Gastrocnemius medialis (tissue), 4 donors: ENCODE data around the gene NT5DC3.

Source experiments
- POLR2A ChIP-seq, 2 donors: fragments of 450-650 bp; IDR thresholded peaks; one replicate each; pipeline ENCODE4 v1.6.1; 2017; ENCODE audit warnings: antibody characterized with exemption in 2 of 2, mild to moderate bottlenecking in 2 of 2, moderate library complexity in 2 of 2
- TF ChIP-seq, protein P1 (sequence below), 5 experiments: fragments of 450-650 bp in 3 of 5; fragments of 200-600 bp in 2 of 5; sonication (generic) in 2 of 5; IDR thresholded peaks in 4 of 5; conservative IDR thresholded peaks in 1 of 5; 1 replicate in 4 of 5; 2 replicates in 1 of 5; pipeline ENCODE4 v1.5.1; 2016 to 2019; ENCODE audit warnings: antibody characterized with exemption in 5 of 5, mild to moderate bottlenecking in 3 of 5, moderate library complexity in 3 of 5

DNA sequence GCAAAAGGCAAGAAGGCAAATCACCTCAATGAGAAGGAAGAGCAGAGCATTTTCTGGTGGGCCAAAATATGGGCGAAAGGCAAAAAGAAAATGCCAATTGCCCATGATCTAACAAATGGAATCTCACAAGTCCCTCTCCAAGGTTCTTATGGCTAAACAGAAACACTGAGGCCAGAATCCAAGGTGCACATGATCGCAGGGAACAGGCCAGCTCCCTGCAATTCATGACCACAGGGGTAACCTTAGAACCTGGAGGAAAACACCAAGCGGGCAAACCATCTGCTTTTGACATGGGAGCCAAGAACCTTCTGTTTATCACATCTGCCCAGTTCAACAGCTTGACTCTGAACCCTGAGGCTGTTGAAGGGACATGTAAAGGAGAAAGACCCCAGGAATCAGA is 60.0 kb downstream of the NT5DC3 start:
- TF ChIP-seq, protein P1, sequence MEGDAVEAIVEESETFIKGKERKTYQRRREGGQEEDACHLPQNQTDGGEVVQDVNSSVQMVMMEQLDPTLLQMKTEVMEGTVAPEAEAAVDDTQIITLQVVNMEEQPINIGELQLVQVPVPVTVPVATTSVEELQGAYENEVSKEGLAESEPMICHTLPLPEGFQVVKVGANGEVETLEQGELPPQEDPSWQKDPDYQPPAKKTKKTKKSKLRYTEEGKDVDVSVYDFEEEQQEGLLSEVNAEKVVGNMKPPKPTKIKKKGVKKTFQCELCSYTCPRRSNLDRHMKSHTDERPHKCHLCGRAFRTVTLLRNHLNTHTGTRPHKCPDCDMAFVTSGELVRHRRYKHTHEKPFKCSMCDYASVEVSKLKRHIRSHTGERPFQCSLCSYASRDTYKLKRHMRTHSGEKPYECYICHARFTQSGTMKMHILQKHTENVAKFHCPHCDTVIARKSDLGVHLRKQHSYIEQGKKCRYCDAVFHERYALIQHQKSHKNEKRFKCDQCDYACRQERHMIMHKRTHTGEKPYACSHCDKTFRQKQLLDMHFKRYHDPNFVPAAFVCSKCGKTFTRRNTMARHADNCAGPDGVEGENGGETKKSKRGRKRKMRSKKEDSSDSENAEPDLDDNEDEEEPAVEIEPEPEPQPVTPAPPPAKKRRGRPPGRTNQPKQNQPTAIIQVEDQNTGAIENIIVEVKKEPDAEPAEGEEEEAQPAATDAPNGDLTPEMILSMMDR (IDR thresholded peaks at IDR 0.05 in 4 of 5, conservative IDR thresholded peaks at IDR 0.05 in 1 of 5): no peak
- no peak for TF ChIP-seq POLR2A (IDR thresholded peaks at IDR 0.05)
